Smooth muscle cell of the coronary artery (primary cell): ENCODE measurements around the gene LRP4. TPM values are rescaled to one million over a fixed set of nuclear protein-coding genes. Genes with fewer than 3 reads are reported as not detected.

Experiments
- total RNA-seq: library from RNA; depleted of rRNA; stranded (reverse); fragments of >200 nt; gene quantifications from 2 replicates; pipeline ENCODE4 v1.2.3, GENCODE V29; 2014; ENCODE audit warnings: low replicate concordance

LRP4 gene, protein sequence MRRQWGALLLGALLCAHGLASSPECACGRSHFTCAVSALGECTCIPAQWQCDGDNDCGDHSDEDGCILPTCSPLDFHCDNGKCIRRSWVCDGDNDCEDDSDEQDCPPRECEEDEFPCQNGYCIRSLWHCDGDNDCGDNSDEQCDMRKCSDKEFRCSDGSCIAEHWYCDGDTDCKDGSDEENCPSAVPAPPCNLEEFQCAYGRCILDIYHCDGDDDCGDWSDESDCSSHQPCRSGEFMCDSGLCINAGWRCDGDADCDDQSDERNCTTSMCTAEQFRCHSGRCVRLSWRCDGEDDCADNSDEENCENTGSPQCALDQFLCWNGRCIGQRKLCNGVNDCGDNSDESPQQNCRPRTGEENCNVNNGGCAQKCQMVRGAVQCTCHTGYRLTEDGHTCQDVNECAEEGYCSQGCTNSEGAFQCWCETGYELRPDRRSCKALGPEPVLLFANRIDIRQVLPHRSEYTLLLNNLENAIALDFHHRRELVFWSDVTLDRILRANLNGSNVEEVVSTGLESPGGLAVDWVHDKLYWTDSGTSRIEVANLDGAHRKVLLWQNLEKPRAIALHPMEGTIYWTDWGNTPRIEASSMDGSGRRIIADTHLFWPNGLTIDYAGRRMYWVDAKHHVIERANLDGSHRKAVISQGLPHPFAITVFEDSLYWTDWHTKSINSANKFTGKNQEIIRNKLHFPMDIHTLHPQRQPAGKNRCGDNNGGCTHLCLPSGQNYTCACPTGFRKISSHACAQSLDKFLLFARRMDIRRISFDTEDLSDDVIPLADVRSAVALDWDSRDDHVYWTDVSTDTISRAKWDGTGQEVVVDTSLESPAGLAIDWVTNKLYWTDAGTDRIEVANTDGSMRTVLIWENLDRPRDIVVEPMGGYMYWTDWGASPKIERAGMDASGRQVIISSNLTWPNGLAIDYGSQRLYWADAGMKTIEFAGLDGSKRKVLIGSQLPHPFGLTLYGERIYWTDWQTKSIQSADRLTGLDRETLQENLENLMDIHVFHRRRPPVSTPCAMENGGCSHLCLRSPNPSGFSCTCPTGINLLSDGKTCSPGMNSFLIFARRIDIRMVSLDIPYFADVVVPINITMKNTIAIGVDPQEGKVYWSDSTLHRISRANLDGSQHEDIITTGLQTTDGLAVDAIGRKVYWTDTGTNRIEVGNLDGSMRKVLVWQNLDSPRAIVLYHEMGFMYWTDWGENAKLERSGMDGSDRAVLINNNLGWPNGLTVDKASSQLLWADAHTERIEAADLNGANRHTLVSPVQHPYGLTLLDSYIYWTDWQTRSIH (N-terminal part only)
- 7.7 and 8.6 TPM in 2 replicates for total RNA-seq

DNA sequence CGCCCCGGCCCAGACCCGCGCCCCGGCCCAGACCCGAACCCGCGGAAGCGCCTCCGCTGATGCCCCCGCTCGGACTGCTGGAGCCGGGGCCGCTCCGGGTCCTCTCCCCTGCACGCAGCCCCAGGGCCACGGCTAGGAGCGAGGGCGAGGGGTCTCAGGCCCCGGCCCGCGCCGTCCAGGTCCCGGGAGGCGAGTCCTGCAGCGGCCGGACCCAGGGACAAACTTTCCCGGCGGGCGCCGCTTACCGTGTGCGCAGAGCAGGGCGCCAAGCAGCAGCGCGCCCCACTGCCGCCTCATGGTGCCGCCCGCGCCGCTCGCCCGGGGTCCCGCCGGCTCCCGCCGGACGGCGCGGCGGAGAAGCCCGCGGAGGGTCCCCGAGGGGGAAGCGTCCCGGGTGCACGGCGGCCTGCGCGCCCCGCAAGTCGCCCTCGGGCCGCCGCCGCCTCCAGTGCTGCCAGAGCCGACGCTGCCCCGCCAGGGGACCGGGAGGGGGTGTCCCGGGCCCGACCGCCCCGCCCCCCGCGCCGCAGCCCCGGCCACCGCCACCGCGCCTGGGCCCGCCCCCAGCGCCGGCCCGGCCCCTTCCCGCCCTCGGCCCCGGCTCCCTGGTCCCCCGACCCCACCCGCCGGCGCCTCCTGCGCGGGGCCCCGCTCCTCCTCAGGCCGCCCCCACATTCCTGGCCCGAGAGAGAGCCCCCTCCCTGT, at the start of gene LRP4:
Gene LRP4, minus strand, starts transcription at position 468 of the 705 bp plus-strand sequence. Its CDS starts 171 bp downstream, at position 297.

DNA sequence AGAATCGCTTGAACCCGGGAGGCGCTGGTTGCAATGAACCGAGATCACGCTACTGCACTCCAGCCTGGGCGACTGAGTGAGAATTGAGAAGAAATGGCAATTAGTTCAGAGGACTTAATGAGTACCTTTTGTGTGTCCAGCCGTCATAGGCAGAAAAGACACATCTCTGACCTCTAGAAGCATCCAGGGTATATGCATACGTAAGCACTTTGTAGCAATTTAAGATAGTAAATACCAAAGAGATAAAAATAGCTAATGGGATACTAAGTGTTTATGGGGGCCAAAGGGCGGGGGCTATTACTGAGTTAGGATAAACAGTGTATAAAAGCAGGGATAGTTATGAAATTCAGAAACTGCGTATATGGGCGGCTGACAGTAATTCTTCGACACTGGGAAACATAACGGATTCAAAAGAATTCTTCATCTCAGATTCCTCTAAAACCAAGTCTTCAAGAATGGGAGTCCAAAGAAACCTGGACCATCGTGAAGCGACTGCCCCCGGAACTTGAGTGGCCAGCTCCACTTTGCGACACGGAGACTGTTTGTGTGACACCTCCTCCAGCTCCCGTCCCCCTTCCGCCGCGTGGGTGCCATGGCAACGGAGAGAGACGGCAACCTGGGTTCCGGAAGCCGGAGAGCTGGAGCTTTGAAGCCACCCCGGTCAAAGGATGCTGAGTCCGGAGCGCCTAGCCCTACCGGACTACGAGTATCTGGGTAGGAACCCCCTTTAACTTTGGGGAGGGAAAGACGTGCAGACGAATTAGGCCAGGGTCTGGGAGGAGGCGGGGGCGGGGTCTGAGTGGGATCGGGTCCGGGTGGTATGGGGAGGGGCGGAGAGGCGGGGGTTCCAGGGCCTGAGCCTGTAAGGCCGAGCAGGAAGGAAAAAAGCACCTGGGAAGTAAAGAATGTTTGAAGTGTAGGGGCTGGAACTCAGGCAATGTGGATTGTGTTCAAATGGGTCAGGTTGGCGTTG, 18.1 kb upstream of the LRP4 start, which contains the start of gene CSTPP1:
Gene CSTPP1, plus strand, starts transcription at position 624 of the 973 bp plus-strand sequence. Its CDS starts 45 bp downstream, at position 669.

DNA sequence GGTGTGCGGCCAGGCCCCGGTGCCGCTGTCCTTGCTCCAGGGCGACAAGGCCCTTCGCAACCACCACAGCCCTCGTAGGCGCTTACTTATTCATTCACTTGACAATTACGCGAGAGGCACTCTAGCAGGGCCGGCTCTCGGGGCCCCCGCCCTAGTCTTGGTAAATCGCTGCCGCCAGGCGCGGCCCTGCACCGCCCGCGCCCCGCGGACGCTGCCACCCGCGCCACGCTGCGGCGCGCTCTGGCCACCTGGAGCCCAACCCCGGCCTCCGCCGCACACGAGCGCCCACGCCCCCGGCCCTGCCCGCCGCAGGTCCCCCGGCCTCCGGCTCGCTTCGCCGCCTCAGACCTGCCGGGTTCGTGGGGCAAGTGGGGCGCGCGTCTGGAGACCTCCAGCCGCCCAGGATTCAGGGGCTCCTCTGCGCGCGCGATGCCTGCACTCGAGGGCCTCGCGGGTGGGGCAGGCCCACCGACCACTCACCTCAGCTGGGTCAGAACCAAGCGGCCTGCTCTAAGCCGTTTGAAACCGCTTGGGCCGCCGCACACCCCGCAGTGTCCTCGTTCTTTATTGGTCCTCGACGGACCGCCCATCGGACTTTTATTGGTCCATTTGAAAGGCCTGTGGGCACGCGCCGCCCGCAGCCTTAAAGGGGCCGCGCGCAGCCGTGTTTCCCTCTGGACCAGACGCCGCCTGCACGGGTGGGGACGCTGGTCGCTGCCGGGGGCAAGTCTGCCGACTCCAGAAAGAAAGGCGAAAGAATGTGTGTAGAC, 72.4 kb downstream of the LRP4 start, which contains the start of gene CKAP5:
Gene CKAP5, minus strand, starts transcription at position 541 of the 770 bp plus-strand sequence. CDS start 25,049 bp downstream, outside the sequence.

Other genes with a start within 250 kb of the LRP4 start
- gene ARHGAP1, start 217.9 kb downstream of the LRP4 start, total RNA-seq = 27.3 and 37.2 TPM in 2 replicates
- gene ZNF408, start 217.5 kb downstream of the LRP4 start, total RNA-seq = 5.7 and 6.2 TPM in 2 replicates
- 0.08 TPM in 1 of 2 replicates, not detected in the other for gene F2, start 199.3 kb downstream of the LRP4 start, total RNA-seq
- 46.9 and 60.4 TPM in 2 replicates for gene CKAP5, start 72.3 kb downstream of the LRP4 start, total RNA-seq
- gene CSTPP1, start 18.2 kb upstream of the LRP4 start, total RNA-seq = 6.7 and 18.3 TPM in 2 replicates